Measurements from ENCODE around the gene WDR74.

Gene WDR74

GRCh38 chr11:62839050-62839945 lies at the start of gene WDR74:
WDR74 (minus strand) TSS chr11:62839590; CDS start chr11:62839570, 20 bp downstream.
- TF ChIP-seq CTCF (IDR thresholded peaks at IDR 0.05; ENCODE audit: low read depth, low read length): no peak
- peak; percentile 68 for DNase-seq (ENCODE audit: extremely low read depth, low read depth)

- no peak for DNase-seq (ENCODE audit: extremely low read depth, low read depth)
- no peak for TF ChIP-seq CTCF (IDR thresholded peaks at IDR 0.05; ENCODE audit: low read depth, low read length)
These were observed 49.7 kb upstream of the WDR74 start for GRCh38 chr11:62889126-62889483.

GRCh38 chr11:62888406-62888805 lies 49.0 kb upstream of the WDR74 start:
- DNase-seq (ENCODE audit: extremely low read depth, low read depth): no peak
- no peak for TF ChIP-seq CTCF (IDR thresholded peaks at IDR 0.05; ENCODE audit: low read depth, low read length)

- DNase-seq (ENCODE audit: extremely low read depth, low read depth): no peak
- TF ChIP-seq CTCF (IDR thresholded peaks at IDR 0.05; ENCODE audit: low read depth, low read length): no peak
These were observed 45.9 kb upstream of the WDR74 start for GRCh38 chr11:62885137-62885750.

- DNase-seq (ENCODE audit: extremely low read depth, low read depth): no peak
- no peak for TF ChIP-seq CTCF (IDR thresholded peaks at IDR 0.05; ENCODE audit: low read depth, low read length)
These were observed 44.3 kb upstream of the WDR74 start for GRCh38 chr11:62883673-62884072.

GRCh38 chr11:62882788-62883501 lies 43.6 kb upstream of the WDR74 start:
- TF ChIP-seq CTCF (IDR thresholded peaks at IDR 0.05; ENCODE audit: low read depth, low read length): no peak
- no peak for DNase-seq (ENCODE audit: extremely low read depth, low read depth)

GRCh38 chr11:62882431-62882749 lies 43.0 kb upstream of the WDR74 start:
- DNase-seq (ENCODE audit: extremely low read depth, low read depth): no peak
- no peak for TF ChIP-seq CTCF (IDR thresholded peaks at IDR 0.05; ENCODE audit: low read depth, low read length)
